Hematopoietic multipotent progenitor cell treated with erythropoietin and hydrocortisone succinate and interleukin-3 and kit ligand, for 15 days (in vitro differentiated cells): ENCODE results near the gene WDR5.
"Not testable (repeated sequence)": the region's sequence is repeated elsewhere in the genome, so short reads cannot be mapped to it uniquely, and the experiment has no call there.

Experiments
- DNase-seq: peaks from one replicate; pipeline ENCODE4 v3.0.0-alpha.2; 2015; ENCODE audit warnings: low spot score

WDR5 gene

DNA sequence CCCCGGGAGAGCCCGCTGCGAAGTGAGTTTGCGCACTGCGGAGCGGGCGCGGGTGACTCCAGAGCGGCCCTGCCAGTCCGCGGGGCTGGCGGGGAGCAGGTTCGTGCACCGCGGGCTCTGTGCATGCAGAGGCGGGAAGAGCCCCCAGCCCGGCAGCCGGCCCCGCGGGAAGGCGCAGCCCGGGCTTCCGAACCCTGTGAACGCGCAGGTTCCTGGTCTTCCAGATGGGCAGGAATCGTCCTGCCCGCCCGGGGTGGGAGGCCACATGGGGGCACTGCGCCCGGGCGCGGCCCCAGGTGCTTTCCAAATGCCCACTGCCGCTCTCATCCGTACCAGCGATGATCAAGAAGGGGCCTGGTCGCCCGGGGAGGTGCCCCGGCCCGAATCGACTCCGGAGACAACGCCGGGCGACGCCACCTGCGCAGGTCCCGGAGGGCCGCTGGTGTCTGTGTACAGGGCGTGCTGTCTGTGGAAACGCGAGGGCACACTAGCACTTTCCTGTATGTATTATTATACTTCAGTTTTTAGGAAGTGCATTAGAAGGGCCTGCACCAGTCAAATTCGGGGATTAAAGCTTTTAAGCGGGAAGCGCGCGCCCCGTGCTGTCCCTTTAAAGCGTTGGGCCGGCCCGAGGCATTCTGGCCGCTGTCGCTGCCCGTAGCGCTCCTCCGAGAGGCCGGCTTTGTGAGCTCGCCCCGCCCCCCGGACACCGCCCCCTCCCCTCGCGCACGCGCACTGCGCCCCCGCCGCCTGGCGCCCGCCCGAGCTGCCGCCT, at the start of gene WDR5:
Gene WDR5, plus strand, starts transcription at position 740 of the 775 bp plus-strand sequence. CDS start 3,796 bp downstream, outside the sequence.
- DNase-seq: peak; percentile 90

DNA sequence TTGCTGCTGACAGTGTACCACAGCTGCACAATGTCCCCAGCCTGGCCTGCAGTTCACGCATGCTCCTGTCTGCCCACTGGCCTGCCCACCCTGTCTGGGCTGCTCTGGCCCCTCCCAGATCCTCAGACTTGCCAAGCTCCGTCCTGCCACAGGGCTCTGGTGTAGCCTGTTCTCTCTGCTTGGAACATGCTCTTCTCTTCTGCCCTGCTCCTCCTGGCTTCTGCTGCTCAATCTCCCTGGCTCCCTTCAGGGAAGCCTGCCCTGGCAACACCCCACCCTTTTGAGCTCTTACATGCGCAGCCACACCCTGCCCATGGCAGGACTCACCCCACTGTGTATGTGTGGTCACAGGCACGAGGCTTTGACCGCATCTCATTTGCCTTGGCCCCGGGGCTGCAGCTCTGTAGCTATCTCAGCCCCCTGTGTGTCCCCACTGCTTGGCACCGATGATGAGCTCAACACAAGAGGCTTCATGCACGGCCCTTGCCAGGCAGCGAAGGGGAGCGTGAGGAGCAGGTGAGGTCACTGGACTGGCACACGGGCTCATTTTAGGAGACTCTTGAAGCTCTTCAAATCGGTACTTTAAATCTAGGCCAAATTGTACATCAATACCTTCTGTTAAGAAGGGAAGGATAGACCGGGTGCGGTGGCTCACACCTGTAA, 47.7 kb upstream of the WDR5 start:
- DNase-seq: peak; percentile 1

DNA sequence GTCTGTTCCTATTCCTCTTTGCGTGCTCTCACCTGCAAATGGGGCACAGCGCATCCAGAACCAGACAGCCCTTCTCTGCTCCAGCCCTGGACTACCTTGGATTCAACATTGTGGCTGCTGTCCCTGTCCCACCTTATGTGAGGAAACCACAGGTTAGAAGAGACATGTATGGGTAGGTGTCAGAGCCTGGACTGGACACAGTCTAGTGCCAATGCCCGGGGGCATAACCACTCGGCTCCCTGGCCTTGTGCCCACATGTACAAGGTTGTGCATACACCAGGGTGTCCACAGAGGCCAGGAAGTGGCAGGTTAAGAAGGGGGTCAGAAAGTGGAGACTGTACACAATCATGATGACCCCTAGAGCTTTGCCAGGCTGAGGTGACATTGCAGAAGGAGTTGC, 45.9 kb upstream of the WDR5 start:
- DNase-seq: no peak

- peak; percentile 58 for DNase-seq
These were observed 36.6 kb upstream of the WDR5 start for GRCh38 chr9:134099123-134099761.

DNA sequence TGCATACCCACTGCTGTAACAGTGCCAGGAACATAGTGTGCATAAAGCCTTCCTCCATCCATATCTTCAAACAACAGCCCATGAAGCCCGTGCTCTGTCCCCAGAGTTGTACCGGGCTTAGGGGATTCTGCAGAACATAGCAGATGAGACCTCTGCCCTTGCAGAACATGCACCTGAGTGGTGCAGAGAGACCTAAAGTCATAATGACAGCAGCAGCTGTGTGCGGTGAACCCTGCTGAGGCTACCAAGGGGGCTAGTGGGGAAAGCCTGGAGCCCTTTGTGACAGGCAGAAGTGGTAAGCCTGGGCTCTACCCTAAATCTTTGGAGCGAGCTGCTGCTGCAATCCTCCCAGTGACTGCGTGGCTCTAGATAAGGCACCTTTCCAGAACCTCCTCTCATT, 35.8 kb upstream of the WDR5 start:
- DNase-seq: no peak

DNA sequence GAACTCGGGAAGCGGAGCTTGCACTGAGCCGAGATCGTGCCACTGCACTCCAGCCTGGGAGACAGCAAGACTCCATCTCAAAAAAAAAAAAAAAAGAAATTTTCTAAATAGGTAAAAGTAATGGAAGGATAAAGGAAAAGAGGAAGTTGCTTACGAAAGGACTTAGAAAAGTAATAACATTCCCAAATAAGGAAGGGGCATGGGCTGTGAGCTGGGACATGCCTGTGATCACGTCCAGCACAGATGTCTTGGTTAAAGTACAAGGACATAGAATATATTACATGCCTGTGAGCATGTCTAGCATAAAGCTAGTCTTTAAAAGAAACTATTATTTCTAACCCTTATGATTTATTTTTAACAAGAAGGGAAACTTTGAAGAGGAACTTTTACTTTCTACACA, 34.7 kb upstream of the WDR5 start:
- not testable (repeated sequence) for DNase-seq

DNA sequence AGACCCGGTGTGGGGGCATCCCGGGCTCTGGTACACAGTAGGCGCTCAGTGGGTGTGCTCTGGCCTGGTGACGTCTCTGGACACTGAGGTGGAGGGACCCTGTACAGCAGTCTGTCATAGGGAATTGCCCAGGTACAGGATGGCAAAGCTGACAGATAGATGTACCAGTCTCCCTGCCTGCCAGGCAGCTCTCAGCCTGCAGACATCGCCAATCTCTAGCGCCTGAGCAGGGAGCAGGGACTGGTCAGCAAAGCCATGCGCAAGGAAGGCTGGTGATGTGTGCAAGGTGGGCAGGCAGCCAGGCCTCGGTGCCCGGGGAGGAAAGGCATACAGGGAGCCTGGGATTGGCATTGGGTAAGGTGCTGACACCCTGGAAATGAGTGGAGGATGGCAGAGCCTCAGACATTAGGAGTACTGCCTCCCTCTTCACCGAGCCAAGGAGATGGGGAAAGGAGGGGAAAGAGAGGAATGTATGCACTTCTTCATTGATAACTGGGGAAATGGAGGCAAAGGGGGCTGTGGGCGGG, 34.2 kb upstream of the WDR5 start:
- no peak for DNase-seq

GRCh38 chr9:134103391-134103998, 32.4 kb upstream of the WDR5 start:
- no peak for DNase-seq

DNA sequence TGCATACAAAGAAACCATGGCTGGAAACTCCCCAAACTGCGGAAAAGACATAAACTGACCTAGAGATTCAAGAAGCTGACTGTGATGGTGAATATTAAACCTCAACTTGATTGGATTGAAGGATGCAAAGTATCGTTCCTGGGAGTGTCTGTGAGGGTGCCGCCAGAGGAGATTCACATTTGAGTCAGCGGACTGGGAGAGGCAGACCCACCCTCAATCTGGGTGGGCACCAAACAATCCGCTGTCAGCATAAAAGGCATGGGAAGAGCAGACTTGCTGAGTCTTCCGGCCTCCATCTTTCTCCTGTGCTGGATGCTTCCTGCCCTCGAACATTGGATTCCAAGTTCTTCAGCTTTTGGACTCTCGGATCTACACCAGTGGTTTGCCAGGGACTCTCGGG, 24.8 kb upstream of the WDR5 start:
- no peak for DNase-seq

- no peak for DNase-seq
These were observed 23.3 kb upstream of the WDR5 start for GRCh38 chr9:134112561-134112960.

GRCh38 chr9:134118972-134119371, 16.9 kb upstream of the WDR5 start:
- DNase-seq: not testable (repeated sequence)

DNA sequence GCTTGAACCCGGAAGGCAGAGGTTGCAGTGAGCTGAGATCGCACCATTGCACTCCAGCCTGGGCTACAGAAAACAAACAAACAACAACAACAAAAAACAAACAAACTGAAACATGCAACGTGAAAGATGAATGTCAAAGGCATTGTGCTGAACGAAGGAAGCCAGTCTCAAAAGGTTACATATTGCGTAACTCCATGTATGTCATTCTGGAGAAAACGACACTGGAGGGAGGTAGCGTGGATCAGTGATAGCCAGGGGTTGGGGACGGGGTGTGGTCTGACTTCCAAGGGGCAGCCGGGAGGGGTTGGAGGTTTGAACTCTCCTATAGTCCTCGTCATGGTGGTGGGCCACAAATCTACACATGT, 12.1 kb upstream of the WDR5 start:
- DNase-seq: no peak

GRCh38 chr9:134125413-134126095, 10.3 kb upstream of the WDR5 start:
- DNase-seq: no peak

GRCh38 chr9:134126373-134126772, 9.5 kb upstream of the WDR5 start:
- DNase-seq: no peak

GRCh38 chr9:134127065-134127580, 8.8 kb upstream of the WDR5 start:
- no peak for DNase-seq

DNA sequence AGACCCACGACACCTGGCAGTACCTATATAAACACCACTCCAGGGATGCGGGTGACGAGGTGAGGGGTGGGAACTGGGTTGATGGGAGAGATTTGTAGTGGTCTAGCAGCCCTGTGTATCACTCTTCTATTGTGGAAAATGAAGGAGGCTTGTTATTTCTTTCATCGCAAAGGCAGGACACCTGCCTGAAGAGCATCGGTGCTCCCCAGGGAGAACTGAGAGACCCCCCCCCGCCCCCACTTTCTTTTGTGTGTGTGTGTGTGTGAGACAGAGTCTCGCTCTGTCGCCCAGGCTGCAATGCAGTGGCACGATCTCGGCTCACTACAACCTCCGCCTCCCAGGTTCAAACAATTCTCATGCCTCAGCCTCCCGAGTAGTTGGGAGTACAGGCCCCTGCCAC, 8.3 kb upstream of the WDR5 start:
- no peak for DNase-seq

GRCh38 chr9:134128727-134129679, 6.9 kb upstream of the WDR5 start:
- no peak for DNase-seq

- DNase-seq: no peak
These were observed 5.1 kb upstream of the WDR5 start for GRCh38 chr9:134130503-134131375.

DNA sequence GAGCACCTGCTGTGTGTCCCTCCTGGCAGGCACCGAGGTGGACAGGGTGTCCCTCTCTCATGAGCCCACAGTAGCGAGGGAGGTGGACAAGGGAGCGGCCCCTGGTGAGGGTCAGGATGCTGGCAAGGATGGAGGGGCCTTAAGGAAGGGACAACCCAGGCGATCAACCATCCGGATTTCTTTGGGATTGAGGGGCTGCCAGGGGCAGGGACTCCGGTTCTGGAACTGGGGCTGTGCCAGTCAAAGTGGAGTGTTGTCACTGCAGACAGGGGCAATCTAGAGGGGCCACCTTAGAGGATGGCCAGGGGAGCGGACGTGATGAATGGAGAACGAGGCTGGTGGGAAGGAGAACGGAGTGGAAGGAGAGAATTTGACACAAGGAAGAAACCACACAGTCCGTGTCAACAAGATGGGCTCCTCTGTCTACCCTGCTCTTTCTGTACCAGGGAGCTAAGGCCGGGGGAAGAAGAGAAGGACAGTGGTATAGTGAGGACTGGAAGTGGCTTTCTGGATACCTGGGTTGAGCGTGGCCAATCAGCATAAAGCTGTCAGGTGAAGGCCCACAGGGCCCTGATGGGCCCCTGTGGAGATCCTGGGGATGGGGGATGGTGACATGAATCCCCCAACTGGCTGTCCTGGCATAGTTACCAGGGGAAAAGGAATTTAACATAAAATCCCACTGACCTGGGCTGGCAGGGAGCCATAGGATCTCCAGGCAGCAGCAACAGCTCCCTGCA, 4.2 kb upstream of the WDR5 start:
- no peak for DNase-seq
